Activated CD4-positive, CD25-positive, alpha-beta regulatory T cell treated with anti-CD3 and anti-CD28 coated beads, Interleukin-2, amount 50 U/mL, for 24 hours (primary cell): ENCODE results near the gene NCS1.

ENCODE experiments used
- ATAC-seq, 2 donors: fragments of 150-1000 bp; cut with Tn5 transposase; one replicate each; pipeline ENCODE4 v1.10.0; 2021; ENCODE audit warnings: mild to moderate bottlenecking in 1 of 2, moderate library complexity in 1 of 2

Gene NCS1

GRCh38 chr9:130196643-130197042 is 24.4 kb downstream of the NCS1 start:
- no peak for ATAC-seq

- ATAC-seq = no peak
Measured at GRCh38 chr9:130197386-130197785, 25.2 kb downstream of the NCS1 start.

- ATAC-seq = no peak
Measured at GRCh38 chr9:130197888-130198287, 25.7 kb downstream of the NCS1 start.

- no peak for ATAC-seq
Measured at GRCh38 chr9:130198501-130199179, 26.4 kb downstream of the NCS1 start.

GRCh38 chr9:130199605-130200004 is 27.4 kb downstream of the NCS1 start:
- no peak for ATAC-seq

GRCh38 chr9:130200038-130200849 is 28.0 kb downstream of the NCS1 start:
- ATAC-seq = peak in 1 of 2 donors; percentile 17

GRCh38 chr9:130201399-130201873 is 29.2 kb downstream of the NCS1 start:
- no peak for ATAC-seq

- no peak for ATAC-seq
Measured at GRCh38 chr9:130201974-130202373, 29.8 kb downstream of the NCS1 start.

GRCh38 chr9:130204341-130204740 is 32.1 kb downstream of the NCS1 start:
- ATAC-seq = no peak

- no peak for ATAC-seq
Measured at GRCh38 chr9:130204959-130205358, 32.8 kb downstream of the NCS1 start.

GRCh38 chr9:130205912-130206311 is 33.7 kb downstream of the NCS1 start:
- no peak for ATAC-seq

- ATAC-seq = no peak
Measured at GRCh38 chr9:130206579-130206978, 34.4 kb downstream of the NCS1 start.

- no peak for ATAC-seq
Measured at GRCh38 chr9:130207241-130207992, 35.2 kb downstream of the NCS1 start.

- no peak for ATAC-seq
Measured at GRCh38 chr9:130208600-130209347, 36.6 kb downstream of the NCS1 start.

GRCh38 chr9:130209422-130209821 is 37.2 kb downstream of the NCS1 start:
- ATAC-seq = no peak

GRCh38 chr9:130211548-130212226 is 39.5 kb downstream of the NCS1 start:
- ATAC-seq = no peak

- no peak for ATAC-seq
Measured at GRCh38 chr9:130212543-130213297, 40.5 kb downstream of the NCS1 start.

GRCh38 chr9:130213911-130214761 is 41.9 kb downstream of the NCS1 start:
- ATAC-seq = no peak

- ATAC-seq = no peak
Measured at GRCh38 chr9:130214776-130215340, 42.7 kb downstream of the NCS1 start.
